ENCODE results near the gene PPDPF. TPM values are rescaled to one million over a fixed set of nuclear protein-coding genes. Genes with fewer than 3 reads are reported as not detected.

PPDPF gene
- total RNA-seq, 1 donor from 2014 or later: 793 TPM

- DNase-seq (ENCODE audit: low spot score): no peak
These were observed 32.8 kb upstream of the PPDPF start for GRCh38 chr20:63487781-63488241.

DNA sequence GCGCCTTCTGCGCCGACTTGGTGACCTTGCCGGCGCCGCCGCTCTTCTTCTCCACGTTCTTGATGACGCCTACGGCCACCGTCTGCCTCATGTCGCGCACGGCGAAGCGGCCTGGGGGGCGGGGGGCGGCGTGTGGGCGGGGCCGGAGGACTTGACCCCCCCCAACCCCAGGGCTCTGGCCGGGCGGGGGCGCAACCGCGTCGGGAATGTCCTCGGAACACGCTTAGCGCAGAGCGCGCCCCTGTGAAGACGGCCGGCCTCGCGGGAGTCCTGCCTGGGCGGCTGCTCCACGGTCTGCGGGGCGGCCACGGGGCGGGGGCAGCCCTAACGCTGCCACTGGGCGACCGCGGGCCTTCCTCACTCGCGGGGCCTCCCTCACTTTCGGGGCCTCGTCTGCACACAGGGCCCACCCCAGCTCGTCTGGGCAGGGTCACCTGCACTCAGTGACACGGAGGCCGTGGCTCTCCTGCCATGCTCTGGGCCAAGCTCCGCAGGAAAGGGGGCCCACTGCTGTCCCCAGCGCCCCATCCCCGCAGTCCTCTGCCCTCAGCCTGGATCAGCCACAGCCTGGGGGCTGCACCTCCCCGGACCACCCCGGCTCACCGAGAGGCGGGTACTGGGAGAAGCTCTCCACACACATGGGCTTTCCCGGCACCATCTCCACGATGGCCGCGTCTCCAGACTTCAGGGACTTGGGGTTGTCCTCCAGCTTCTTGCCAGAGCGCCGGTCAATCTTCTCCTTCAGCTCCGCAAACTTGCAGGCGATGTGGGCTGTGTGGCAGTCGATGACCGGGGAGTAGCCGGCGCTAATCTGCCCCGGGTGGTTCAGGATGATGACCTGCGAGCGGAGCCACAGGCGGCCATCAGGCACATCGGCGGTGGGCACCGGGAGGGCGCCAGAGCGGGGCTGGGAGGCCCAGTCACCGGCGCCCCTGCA is 32.0 kb upstream of the PPDPF start:
- no peak for DNase-seq (ENCODE audit: low spot score)

DNA sequence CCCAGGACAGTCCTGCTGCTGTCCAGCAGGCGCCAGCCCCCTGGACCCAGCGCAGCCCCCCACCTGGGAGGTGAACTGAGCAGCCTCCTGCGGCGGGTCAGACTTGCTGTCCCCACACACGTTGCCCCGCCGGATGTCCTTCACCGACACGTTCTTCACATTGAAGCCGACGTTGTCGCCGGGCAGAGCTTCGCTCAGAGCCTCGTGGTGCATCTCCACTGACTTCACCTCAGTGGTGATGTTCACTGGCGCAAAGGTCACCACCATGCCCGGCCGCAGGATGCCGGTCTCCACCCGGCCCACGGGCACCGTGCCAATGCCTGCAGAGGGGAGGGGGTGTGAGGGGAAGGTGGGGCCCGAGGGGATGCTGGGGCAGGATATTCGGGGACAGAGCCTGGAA is 30.1 kb upstream of the PPDPF start:
- DNase-seq (ENCODE audit: low spot score): no peak

DNA sequence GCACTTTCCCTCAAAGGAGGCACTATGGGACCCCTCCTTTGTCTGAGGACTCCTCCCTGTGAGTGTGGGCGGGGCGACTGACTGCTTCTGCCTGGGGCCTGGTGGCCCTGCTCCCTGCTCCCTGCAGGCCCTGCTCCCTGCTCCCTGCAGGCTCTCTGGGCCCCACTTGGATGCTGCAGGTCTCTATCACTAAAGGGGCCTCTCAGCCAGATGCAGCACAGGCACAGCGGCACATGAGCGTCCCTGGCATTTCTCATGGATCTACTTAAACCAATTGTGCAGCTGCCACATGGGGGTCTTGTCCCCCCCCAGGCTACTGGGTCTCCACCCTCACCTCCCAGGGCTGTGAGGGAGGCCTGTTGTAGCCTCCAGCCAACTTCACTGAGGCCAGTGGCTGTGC is 29.5 kb upstream of the PPDPF start:
- DNase-seq (ENCODE audit: low spot score): no peak

GRCh38 chr20:63491635-63492230 is 28.8 kb upstream of the PPDPF start:
- DNase-seq (ENCODE audit: low spot score): no peak

DNA sequence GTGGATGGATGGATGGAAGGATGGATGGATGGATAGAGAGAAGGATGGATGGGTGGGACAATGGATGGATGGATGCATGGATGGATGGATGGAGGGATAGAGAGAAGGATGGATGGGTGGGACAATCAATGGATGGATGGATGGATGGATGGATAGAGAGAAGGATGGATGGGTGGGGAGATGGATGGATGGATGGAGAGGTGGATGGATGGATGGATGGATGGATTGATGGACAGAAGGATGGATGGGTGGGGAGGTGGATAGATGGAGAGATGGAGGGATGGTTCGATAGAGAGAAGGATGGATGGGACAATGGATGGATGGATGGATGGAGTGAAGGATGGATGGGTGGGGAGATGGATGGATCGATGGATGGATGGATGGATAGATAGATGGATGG is 28.0 kb upstream of the PPDPF start:
- no peak for DNase-seq (ENCODE audit: low spot score)

- DNase-seq (ENCODE audit: low spot score): no peak
These were observed 27.6 kb upstream of the PPDPF start for GRCh38 chr20:63492982-63493381.

GRCh38 chr20:63493563-63494020 is 27.0 kb upstream of the PPDPF start:
- DNase-seq (ENCODE audit: low spot score): no peak

- no peak for DNase-seq (ENCODE audit: low spot score)
These were observed 26.5 kb upstream of the PPDPF start for GRCh38 chr20:63494084-63494419.

- no peak for DNase-seq (ENCODE audit: low spot score)
These were observed 26.0 kb upstream of the PPDPF start for GRCh38 chr20:63494420-63495166.

- no peak for DNase-seq (ENCODE audit: low spot score)
These were observed 25.3 kb upstream of the PPDPF start for GRCh38 chr20:63495167-63495720.

DNA sequence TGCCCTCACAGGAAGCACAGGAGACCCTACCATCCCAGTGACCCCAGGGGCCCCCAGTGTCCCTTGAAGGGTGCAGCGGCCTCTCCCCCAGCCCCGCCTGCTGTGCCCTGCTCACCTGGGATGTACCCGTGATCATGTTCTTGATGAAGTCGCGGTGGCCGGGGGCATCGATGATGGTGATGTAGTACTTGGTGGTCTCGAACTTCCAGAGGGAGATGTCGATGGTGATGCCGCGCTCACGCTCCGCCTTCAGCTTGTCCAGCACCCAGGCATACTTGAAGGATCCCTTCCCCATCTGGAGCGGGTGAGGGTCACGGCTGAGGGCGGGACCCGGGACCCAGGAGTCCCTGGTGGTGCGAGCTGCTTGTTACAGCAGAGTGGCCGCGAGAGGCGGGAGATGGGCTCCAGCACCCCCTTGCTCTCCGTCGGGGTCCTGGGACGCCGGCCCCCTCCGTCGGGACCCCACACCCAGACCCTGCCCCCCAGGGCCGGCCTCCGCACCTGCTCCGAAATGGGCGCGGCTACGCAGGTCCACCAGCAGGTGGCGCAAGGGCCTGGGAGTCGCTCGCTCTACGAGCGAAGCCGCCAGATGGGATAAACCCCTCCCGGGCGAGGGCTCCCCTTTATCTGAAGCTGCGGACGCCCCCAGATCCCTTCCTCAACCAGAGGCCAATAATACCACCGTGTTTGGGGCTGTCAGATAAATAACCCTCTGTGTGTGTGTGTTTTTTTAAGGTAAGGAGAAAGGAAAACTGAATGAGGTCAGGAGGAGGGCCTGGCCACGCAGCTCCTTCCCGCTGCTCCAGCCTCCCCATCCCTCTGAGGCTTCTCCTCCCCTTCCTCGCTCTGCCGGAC is 24.6 kb upstream of the PPDPF start:
- peak; percentile 65 for DNase-seq (ENCODE audit: low spot score)

- no peak for DNase-seq (ENCODE audit: low spot score)
These were observed 23.9 kb upstream of the PPDPF start for GRCh38 chr20:63496596-63497120.

GRCh38 chr20:63497138-63497945 is 23.2 kb upstream of the PPDPF start:
- no peak for DNase-seq (ENCODE audit: low spot score)

- peak; percentile 47 for DNase-seq (ENCODE audit: low spot score)
These were observed 22.3 kb upstream of the PPDPF start for GRCh38 chr20:63497946-63498935.

DNA sequence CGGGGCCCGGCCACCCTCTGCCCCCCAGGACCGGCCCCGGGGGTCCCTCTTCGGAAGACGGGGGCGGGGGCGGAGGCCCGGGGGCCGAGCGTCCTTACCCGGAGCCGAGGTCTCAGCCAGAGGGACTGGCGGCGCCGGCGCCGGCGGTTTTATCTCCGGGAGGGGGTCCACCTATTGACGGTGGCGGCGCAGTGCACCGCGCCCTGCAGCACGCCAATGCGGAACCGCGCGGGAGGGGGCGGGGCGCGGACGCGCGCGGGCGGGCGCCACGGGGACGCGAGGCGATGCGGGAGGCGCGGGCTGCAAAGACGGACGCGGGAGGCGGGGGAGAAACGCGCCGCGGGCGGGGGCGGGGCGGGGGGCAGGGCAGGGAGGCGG is 21.6 kb upstream of the PPDPF start, which contains the start of gene EEF1A2:
TSS of gene EEF1A2 (minus strand) at position 124 of the 378 bp plus-strand sequence. CDS start 1,320 bp downstream, outside the sequence.
- DNase-seq (ENCODE audit: low spot score): no peak

DNA sequence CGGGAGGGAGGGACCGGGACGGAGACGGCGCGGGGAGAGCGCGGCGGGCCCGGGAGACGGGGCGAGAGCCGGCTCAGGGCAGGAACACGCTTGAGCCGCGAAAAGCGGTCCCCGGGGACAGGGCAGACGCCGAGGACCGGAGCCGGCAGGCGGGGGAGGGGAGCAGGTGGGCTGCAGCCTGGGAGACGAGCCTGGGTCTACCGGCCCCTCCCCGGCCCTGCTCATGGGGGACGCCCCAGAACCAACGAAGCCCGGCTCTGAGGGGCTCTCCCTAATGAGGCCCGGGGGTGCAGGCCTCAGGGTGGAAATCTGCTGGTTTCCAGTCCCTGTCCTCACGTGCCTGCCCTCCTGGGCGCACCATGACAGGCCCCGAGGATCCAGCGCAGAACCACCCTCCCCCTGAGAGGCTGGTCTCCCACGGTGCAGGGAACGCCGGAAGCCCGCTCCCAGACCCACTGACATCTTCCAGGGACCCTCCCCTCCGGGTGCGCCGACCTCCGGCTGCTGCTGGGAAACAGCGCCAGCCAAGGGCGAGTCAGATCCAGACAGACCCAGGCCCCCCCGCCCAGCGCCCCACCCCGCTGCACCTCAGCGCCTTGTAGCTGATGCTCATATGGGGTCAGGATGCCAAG is 21.1 kb upstream of the PPDPF start:
- no peak for DNase-seq (ENCODE audit: low spot score)
